Mesenchymal stem cell (in vitro differentiated cells and primary cell): ENCODE data around the gene DISC1.

ENCODE experiments used
- DNase-seq: peaks from one replicate; pipeline ENCODE4 v3.0.0-alpha.2; 2013
- H2AFZ ChIP-seq: one replicate; pipeline ENCODE4 v1.6.1; 2013; ENCODE audit warnings: low read depth, mild to moderate bottlenecking, control low read depth, inconsistent platforms, low read length, moderate library complexity
- H2AK5ac ChIP-seq: 2 replicates; pipeline ENCODE4 v1.6.1; 2013; ENCODE audit warnings: low read length, moderate library complexity, mild to moderate bottlenecking, inconsistent platforms; ENCODE audit not compliant: severe bottlenecking
- H2BK120ac ChIP-seq: one replicate; pipeline ENCODE4 v1.6.1; 2013; ENCODE audit warnings: low read depth, mild to moderate bottlenecking, inconsistent platforms, low read length, moderate library complexity
- H2BK12ac ChIP-seq, 2 experiments: one replicate each; pipeline ENCODE4 v1.6.1; 2013; ENCODE audit warnings: inconsistent platforms in 2 of 2, low read length in 2 of 2, mild to moderate bottlenecking in 2 of 2, moderate library complexity in 2 of 2, control low read depth in 1 of 2
- H2BK15ac ChIP-seq: one replicate; pipeline ENCODE4 v1.6.1; 2013; ENCODE audit warnings: mild to moderate bottlenecking, low read depth, inconsistent platforms; ENCODE audit not compliant: poor library complexity, severe bottlenecking
- H2BK5ac ChIP-seq: 2 replicates; pipeline ENCODE4 v1.6.1; 2013; ENCODE audit warnings: low read depth, mild to moderate bottlenecking, low read length, control low read depth, inconsistent platforms; ENCODE audit not compliant: poor library complexity, severe bottlenecking
- H3K14ac ChIP-seq, 2 experiments: one replicate each; pipeline ENCODE4 v1.6.1; 2013; ENCODE audit warnings: inconsistent platforms in 2 of 2, low read length in 2 of 2, control low read depth in 1 of 2, mild to moderate bottlenecking in 1 of 2, moderate library complexity in 1 of 2
- H3K18ac ChIP-seq, 2 experiments: one replicate each; pipeline ENCODE4 v1.6.1; 2013; ENCODE audit warnings: inconsistent platforms in 2 of 2, low read length in 2 of 2, control low read depth in 1 of 2, low read depth in 1 of 2, mild to moderate bottlenecking in 1 of 2
- H3K23ac ChIP-seq, 2 experiments: one replicate each; pipeline ENCODE4 v1.6.1; 2013; ENCODE audit warnings: inconsistent platforms in 2 of 2, low read length in 2 of 2, mild to moderate bottlenecking in 2 of 2, moderate library complexity in 2 of 2, control low read depth in 1 of 2
- H3K27ac ChIP-seq: 2 replicates; pipeline ENCODE4 v1.5.1; 2013; ENCODE audit warnings: mild to moderate bottlenecking, moderate library complexity, low read length, control low read depth, inconsistent platforms; ENCODE audit not compliant: poor library complexity, severe bottlenecking
- H3K27me3 ChIP-seq, 2 experiments: 2 replicates each; pipeline versions ENCODE4 v1.6.1 to v1.7.0; 2013; ENCODE audit warnings: low read length in 2 of 2, mild to moderate bottlenecking in 2 of 2, moderate library complexity in 2 of 2, control low read depth in 1 of 2, inconsistent platforms in 1 of 2; ENCODE audit not compliant: control insufficient read depth in 1 of 2, insufficient read depth in 1 of 2
- H3K36me3 ChIP-seq, 2 experiments: 2 replicates each; pipeline versions ENCODE4 v1.6.1 to v1.7.0; 2013; ENCODE audit warnings: low read length in 2 of 2, control low read depth in 1 of 2, inconsistent platforms in 1 of 2, low read depth in 1 of 2, mild to moderate bottlenecking in 1 of 2; ENCODE audit not compliant: insufficient read depth in 2 of 2, control insufficient read depth in 1 of 2
- H3K4ac ChIP-seq, 2 experiments: one replicate each; pipeline ENCODE4 v1.6.1; 2013; ENCODE audit warnings: inconsistent platforms in 2 of 2, low read length in 2 of 2, mild to moderate bottlenecking in 2 of 2, moderate library complexity in 2 of 2, control low read depth in 1 of 2, low read depth in 1 of 2
- H3K4me1 ChIP-seq: 2 replicates; pipeline ENCODE4 v1.6.1; 2013; ENCODE audit warnings: low read depth, low read length, control low read depth; ENCODE audit not compliant: control insufficient read depth, insufficient read depth
- H3K4me2 ChIP-seq: 2 replicates; pipeline ENCODE4 v1.6.1; 2013; ENCODE audit warnings: low read length, mild to moderate bottlenecking, inconsistent platforms; ENCODE audit not compliant: poor library complexity, severe bottlenecking
- H3K4me3 ChIP-seq, 2 experiments: 2 replicates each; pipeline versions ENCODE4 v1.5.1 to v1.7.0; 2013; ENCODE audit warnings: low read length in 2 of 2, mild to moderate bottlenecking in 2 of 2, control low read depth in 1 of 2, low read depth in 1 of 2; ENCODE audit not compliant: insufficient read depth in 1 of 2
- H3K79me1 ChIP-seq: replicated peaks from 2 replicates; pipeline ENCODE4 v1.6.1; 2013; ENCODE audit warnings: mild to moderate bottlenecking, control low read depth, low read length, inconsistent platforms; ENCODE audit not compliant: poor library complexity, severe bottlenecking
- H3K9ac ChIP-seq: 2 replicates; pipeline ENCODE4 v1.7.0; 2013; ENCODE audit warnings: mild to moderate bottlenecking, low read length, moderate library complexity
- H3K9me3 ChIP-seq: 2 replicates; pipeline ENCODE4 v1.7.0; 2013; ENCODE audit warnings: mild to moderate bottlenecking, low read length; ENCODE audit not compliant: control insufficient read depth
- H4K8ac ChIP-seq: one replicate; pipeline ENCODE4 v1.6.1; 2013; ENCODE audit warnings: inconsistent platforms, mild to moderate bottlenecking, low read length, moderate library complexity
- H4K91ac ChIP-seq: one replicate; pipeline ENCODE4 v1.6.1; 2013; ENCODE audit warnings: mild to moderate bottlenecking, low read length, inconsistent platforms
- WGBS: methylation state at CpG from one replicate; pipeline ENCODE4 v1.1.7; 2013; ENCODE audit warnings: mixed read lengths; 5-methylcytosine and 5-hydroxymethylcytosine counted together

DISC1 gene

DNA sequence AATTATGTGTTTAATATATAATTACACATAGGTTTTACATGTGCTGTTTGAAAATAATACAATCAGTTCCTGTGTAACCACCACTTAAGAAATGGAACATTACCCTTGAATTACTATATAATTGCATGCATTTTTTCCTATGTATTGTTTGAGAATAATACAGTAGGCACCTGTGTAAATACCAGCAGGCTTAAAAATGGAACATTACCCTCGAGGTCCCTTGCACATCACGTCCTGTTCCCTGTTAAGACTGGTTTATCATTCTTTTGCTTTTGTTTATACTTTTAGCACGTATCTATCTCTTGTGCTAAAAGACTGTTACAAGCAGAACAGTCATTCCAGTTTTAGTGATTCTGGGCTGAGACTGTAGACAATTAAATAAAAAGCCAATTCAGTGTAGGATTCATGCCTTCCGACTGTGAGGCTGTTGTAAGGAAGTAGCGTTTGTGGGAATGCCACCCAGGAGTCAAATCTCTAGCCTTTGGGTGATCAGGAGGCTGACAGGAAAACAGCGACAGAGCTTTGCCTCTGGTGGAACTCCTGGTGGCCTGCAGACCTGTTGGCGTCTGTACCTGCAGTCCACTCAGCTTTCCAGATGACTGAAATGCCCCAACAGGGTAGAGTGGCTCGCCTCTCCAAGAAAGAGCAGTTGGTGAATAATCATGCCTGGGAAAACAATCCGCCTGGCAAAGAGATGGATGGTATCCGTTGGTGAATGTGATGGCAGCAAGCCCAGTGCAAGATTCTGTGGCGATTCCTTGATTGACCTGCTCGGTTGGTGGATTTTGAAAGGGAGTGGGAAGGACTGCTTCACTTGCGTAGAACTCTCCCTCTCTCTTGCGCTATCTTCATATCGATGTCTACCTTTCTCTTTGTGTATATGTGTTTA is 58.0 kb downstream of the DISC1 start:
- Histone ChIP-seq H3K36me3 (peaks cover 0 to 7% of the 10 kb centered on the region in 2 experiments), H3K9me3 (no peaks in the 10 kb centered on the region), H3K18ac (peak overlapping the region; percentile 57 to 73), H2BK15ac (peak overlapping the region; percentile 37), H2BK120ac (peak overlapping the region; percentile 66), H3K4me1 (peaks cover 10% of the 10 kb centered on the region), H2AFZ (no peak overlapping the region), H4K8ac (peak overlapping the region; percentile 53), H3K4me3 (no peak overlapping the region), H4K91ac (peak overlapping the region; percentile 52), H3K4ac (peak overlapping the region; percentile 2 to 78), H3K27me3 (no peaks in the 10 kb centered on the region), H3K4me2 (no peak overlapping the region), H3K79me1 (peaks cover 28% of the 10 kb centered on the region), H3K9ac (no peak overlapping the region), H3K27ac (peak overlapping the region; percentile 34), H3K23ac (no peak overlapping the region), H2BK5ac (no peak overlapping the region), H3K14ac (no peak overlapping the region), H2AK5ac (no peak overlapping the region), H2BK12ac (peak overlapping the region in 1 of 2 experiments; percentile 59)
- WGBS, result 73% methylated on average over 12 of the region's 15 CpGs
- DNase-seq, result peak; percentile 46

DNA sequence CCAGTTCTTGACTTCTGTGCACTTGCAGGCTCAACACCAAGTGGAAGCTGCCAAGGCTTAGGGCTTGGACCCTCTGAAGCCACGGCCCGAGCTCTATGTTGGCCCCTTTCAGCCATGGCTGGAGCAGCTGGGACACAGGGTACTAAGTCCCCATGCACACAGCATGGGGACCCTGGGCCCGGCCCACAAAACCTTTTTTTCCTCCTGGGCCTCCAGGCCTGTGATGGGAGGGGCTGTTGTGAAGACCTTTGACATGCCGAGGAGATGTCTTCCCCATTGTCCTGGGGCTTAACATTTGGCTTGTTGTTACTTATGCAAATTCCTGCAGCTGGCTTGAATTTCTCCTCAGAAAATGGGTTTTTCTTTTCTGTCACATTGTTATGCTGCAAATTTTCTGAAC is 59.8 kb downstream of the DISC1 start:
- H3K14ac ChIP-seq, result no peak overlapping the region
- WGBS, result 97% methylated on average over 4 of the region's 4 CpGs
- no peak overlapping the region for H3K9ac ChIP-seq
- H2BK15ac ChIP-seq, result no peak overlapping the region
- no peak overlapping the region for H2BK5ac ChIP-seq
- H3K18ac ChIP-seq, result no peak overlapping the region
- H2AK5ac ChIP-seq, result no peak overlapping the region
- no peak overlapping the region for H3K27ac ChIP-seq
- H3K79me1 ChIP-seq, result peaks cover 19% of the 10 kb centered on the region
- no peak overlapping the region for H3K23ac ChIP-seq
- no peak overlapping the region for H2BK120ac ChIP-seq
- no peak overlapping the region for H3K4ac ChIP-seq
- no peak overlapping the region for H4K8ac ChIP-seq
- H3K4me1 ChIP-seq, result peaks cover 19% of the 10 kb centered on the region
- DNase-seq, result no peak
- no peak overlapping the region for H2AFZ ChIP-seq
- H2BK12ac ChIP-seq, result no peak overlapping the region
- H4K91ac ChIP-seq, result no peak overlapping the region
- no peaks in the 10 kb centered on the region for H3K9me3 ChIP-seq
- H3K4me2 ChIP-seq, result no peak overlapping the region
- H3K4me3 ChIP-seq, result no peak overlapping the region
- peaks cover 0 to 7% of the 10 kb centered on the region in 2 experiments for H3K36me3 ChIP-seq
- H3K27me3 ChIP-seq, result no peaks in the 10 kb centered on the region

DNA sequence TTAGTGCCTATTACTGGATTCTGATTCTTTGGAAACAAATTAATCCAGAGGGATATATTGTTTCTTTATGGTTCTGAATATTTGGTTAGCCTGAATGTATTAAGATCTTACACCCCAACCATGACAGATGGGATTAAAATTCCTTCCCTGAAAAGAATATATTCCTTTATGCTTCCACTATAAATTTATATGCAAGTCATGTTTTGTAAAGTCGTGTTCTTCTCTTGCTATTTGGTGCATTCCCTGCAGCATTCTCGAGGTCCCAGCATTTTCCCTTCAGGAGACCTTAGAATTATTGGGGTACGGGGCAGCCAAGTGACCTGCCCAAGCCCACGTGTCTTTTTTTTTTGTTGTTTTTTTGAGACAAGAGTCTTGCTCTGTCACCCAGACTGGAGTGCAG is 62.4 kb downstream of the DISC1 start:
- Histone ChIP-seq H3K14ac (no peak overlapping the region), H3K4ac (no peak overlapping the region), H3K4me3 (no peak overlapping the region), H2BK15ac (no peak overlapping the region), H3K23ac (no peak overlapping the region), H3K36me3 (peaks cover 0 to 16% of the 10 kb centered on the region in 2 experiments), H3K4me1 (peaks cover 14% of the 10 kb centered on the region), H3K79me1 (peaks cover 33% of the 10 kb centered on the region), H3K9ac (no peak overlapping the region), H2BK5ac (no peak overlapping the region), H2AFZ (no peak overlapping the region), H2BK12ac (no peak overlapping the region), H3K27me3 (no peaks in the 10 kb centered on the region), H2AK5ac (peak overlapping the region; percentile 49), H4K91ac (no peak overlapping the region), H3K27ac (no peak overlapping the region), H3K4me2 (no peak overlapping the region), H4K8ac (no peak overlapping the region), H3K9me3 (no peaks in the 10 kb centered on the region), H3K18ac (no peak overlapping the region), H2BK120ac (no peak overlapping the region)
- no peak for DNase-seq
- WGBS, result 100% methylated on average over 4 of the region's 4 CpGs

DNA sequence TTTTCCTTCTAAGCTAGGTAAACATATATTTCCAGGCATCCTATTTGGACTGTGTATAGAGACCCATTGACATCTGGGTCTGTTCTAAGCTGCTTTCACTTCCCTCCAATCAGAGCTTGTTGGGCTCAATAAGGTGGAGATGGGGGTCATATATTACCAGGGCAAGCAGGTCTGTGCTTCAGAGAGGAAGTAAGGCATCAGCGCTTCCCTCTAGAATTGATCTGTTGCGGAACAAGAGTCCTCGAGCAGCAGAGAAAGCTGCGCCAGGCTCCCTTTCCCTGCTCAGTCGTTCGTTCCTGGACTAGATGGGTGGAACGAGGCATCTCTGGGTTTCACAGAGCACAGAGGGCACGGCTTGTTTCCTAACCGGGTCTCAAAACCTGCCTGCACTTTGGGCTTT is 63.5 kb downstream of the DISC1 start:
- peaks cover 0 to 27% of the 10 kb centered on the region in 2 experiments for H3K36me3 ChIP-seq
- no peak overlapping the region for H3K4me2 ChIP-seq
- no peak overlapping the region for H3K23ac ChIP-seq
- peak overlapping the region; percentile 86 for H4K8ac ChIP-seq
- no peak for DNase-seq
- peak overlapping the region; percentile 52 to 83 for H3K18ac ChIP-seq
- peak overlapping the region; percentile 0 to 71 for H3K4ac ChIP-seq
- no peaks in the 10 kb centered on the region for H3K9me3 ChIP-seq
- no peak overlapping the region for H3K4me3 ChIP-seq
- peak overlapping the region; percentile 21 for H2BK5ac ChIP-seq
- no peaks in the 10 kb centered on the region for H3K27me3 ChIP-seq
- peak overlapping the region; percentile 14 for H2AK5ac ChIP-seq
- H3K14ac ChIP-seq, result no peak overlapping the region
- no peak overlapping the region for H2BK15ac ChIP-seq
- no peak overlapping the region for H2AFZ ChIP-seq
- peaks cover 11% of the 10 kb centered on the region for H3K4me1 ChIP-seq
- H2BK120ac ChIP-seq, result peak overlapping the region; percentile 42
- peak overlapping the region; percentile 85 for H4K91ac ChIP-seq
- WGBS, result 39% methylated on average over 7 of the region's 9 CpGs
- peaks cover 42% of the 10 kb centered on the region for H3K79me1 ChIP-seq
- H2BK12ac ChIP-seq, result peak overlapping the region; percentile 8 to 88
- H3K9ac ChIP-seq, result no peak overlapping the region
- H3K27ac ChIP-seq, result peak overlapping the region; percentile 67
